Mesenchymal stem cell (in vitro differentiated cells and primary cell): ENCODE results near the gene ADGRG1.

Source experiments
- DNase-seq: peaks from one replicate; pipeline ENCODE4 v3.0.0-alpha.2; 2013
- H2AFZ ChIP-seq: one replicate; pipeline ENCODE4 v1.6.1; 2013; ENCODE audit warnings: low read depth, mild to moderate bottlenecking, control low read depth, inconsistent platforms, low read length, moderate library complexity
- H2AK5ac ChIP-seq: 2 replicates; pipeline ENCODE4 v1.6.1; 2013; ENCODE audit warnings: low read length, moderate library complexity, mild to moderate bottlenecking, inconsistent platforms; ENCODE audit not compliant: severe bottlenecking
- H2BK120ac ChIP-seq: one replicate; pipeline ENCODE4 v1.6.1; 2013; ENCODE audit warnings: low read depth, mild to moderate bottlenecking, inconsistent platforms, low read length, moderate library complexity
- H2BK12ac ChIP-seq, 2 experiments: one replicate each; pipeline ENCODE4 v1.6.1; 2013; ENCODE audit warnings: inconsistent platforms in 2 of 2, low read length in 2 of 2, mild to moderate bottlenecking in 2 of 2, moderate library complexity in 2 of 2, control low read depth in 1 of 2
- H2BK15ac ChIP-seq: one replicate; pipeline ENCODE4 v1.6.1; 2013; ENCODE audit warnings: mild to moderate bottlenecking, low read depth, inconsistent platforms; ENCODE audit not compliant: poor library complexity, severe bottlenecking
- H2BK5ac ChIP-seq: 2 replicates; pipeline ENCODE4 v1.6.1; 2013; ENCODE audit warnings: low read depth, mild to moderate bottlenecking, low read length, control low read depth, inconsistent platforms; ENCODE audit not compliant: poor library complexity, severe bottlenecking
- H3K14ac ChIP-seq, 2 experiments: one replicate each; pipeline ENCODE4 v1.6.1; 2013; ENCODE audit warnings: inconsistent platforms in 2 of 2, low read length in 2 of 2, control low read depth in 1 of 2, mild to moderate bottlenecking in 1 of 2, moderate library complexity in 1 of 2
- H3K18ac ChIP-seq, 2 experiments: one replicate each; pipeline ENCODE4 v1.6.1; 2013; ENCODE audit warnings: inconsistent platforms in 2 of 2, low read length in 2 of 2, control low read depth in 1 of 2, low read depth in 1 of 2, mild to moderate bottlenecking in 1 of 2
- H3K23ac ChIP-seq, 2 experiments: one replicate each; pipeline ENCODE4 v1.6.1; 2013; ENCODE audit warnings: inconsistent platforms in 2 of 2, low read length in 2 of 2, mild to moderate bottlenecking in 2 of 2, moderate library complexity in 2 of 2, control low read depth in 1 of 2
- H3K27ac ChIP-seq: 2 replicates; pipeline ENCODE4 v1.5.1; 2013; ENCODE audit warnings: mild to moderate bottlenecking, moderate library complexity, low read length, control low read depth, inconsistent platforms; ENCODE audit not compliant: poor library complexity, severe bottlenecking
- H3K27me3 ChIP-seq, 2 experiments: 2 replicates each; pipeline versions ENCODE4 v1.6.1 to v1.7.0; 2013; ENCODE audit warnings: low read length in 2 of 2, mild to moderate bottlenecking in 2 of 2, moderate library complexity in 2 of 2, control low read depth in 1 of 2, inconsistent platforms in 1 of 2; ENCODE audit not compliant: control insufficient read depth in 1 of 2, insufficient read depth in 1 of 2
- H3K36me3 ChIP-seq, 2 experiments: 2 replicates each; pipeline versions ENCODE4 v1.6.1 to v1.7.0; 2013; ENCODE audit warnings: low read length in 2 of 2, control low read depth in 1 of 2, inconsistent platforms in 1 of 2, low read depth in 1 of 2, mild to moderate bottlenecking in 1 of 2; ENCODE audit not compliant: insufficient read depth in 2 of 2, control insufficient read depth in 1 of 2
- H3K4ac ChIP-seq, 2 experiments: one replicate each; pipeline ENCODE4 v1.6.1; 2013; ENCODE audit warnings: inconsistent platforms in 2 of 2, low read length in 2 of 2, mild to moderate bottlenecking in 2 of 2, moderate library complexity in 2 of 2, control low read depth in 1 of 2, low read depth in 1 of 2
- H3K4me1 ChIP-seq: 2 replicates; pipeline ENCODE4 v1.6.1; 2013; ENCODE audit warnings: low read depth, low read length, control low read depth; ENCODE audit not compliant: control insufficient read depth, insufficient read depth
- H3K4me2 ChIP-seq: 2 replicates; pipeline ENCODE4 v1.6.1; 2013; ENCODE audit warnings: low read length, mild to moderate bottlenecking, inconsistent platforms; ENCODE audit not compliant: poor library complexity, severe bottlenecking
- H3K4me3 ChIP-seq, 2 experiments: 2 replicates each; pipeline versions ENCODE4 v1.5.1 to v1.7.0; 2013; ENCODE audit warnings: low read length in 2 of 2, mild to moderate bottlenecking in 2 of 2, control low read depth in 1 of 2, low read depth in 1 of 2; ENCODE audit not compliant: insufficient read depth in 1 of 2
- H3K79me1 ChIP-seq: replicated peaks from 2 replicates; pipeline ENCODE4 v1.6.1; 2013; ENCODE audit warnings: mild to moderate bottlenecking, control low read depth, low read length, inconsistent platforms; ENCODE audit not compliant: poor library complexity, severe bottlenecking
- H3K9ac ChIP-seq: 2 replicates; pipeline ENCODE4 v1.7.0; 2013; ENCODE audit warnings: mild to moderate bottlenecking, low read length, moderate library complexity
- H3K9me3 ChIP-seq: 2 replicates; pipeline ENCODE4 v1.7.0; 2013; ENCODE audit warnings: mild to moderate bottlenecking, low read length; ENCODE audit not compliant: control insufficient read depth
- H4K8ac ChIP-seq: one replicate; pipeline ENCODE4 v1.6.1; 2013; ENCODE audit warnings: inconsistent platforms, mild to moderate bottlenecking, low read length, moderate library complexity
- H4K91ac ChIP-seq: one replicate; pipeline ENCODE4 v1.6.1; 2013; ENCODE audit warnings: mild to moderate bottlenecking, low read length, inconsistent platforms
- WGBS: methylation state at CpG from one replicate; pipeline ENCODE4 v1.1.7; 2013; ENCODE audit warnings: mixed read lengths; 5-methylcytosine and 5-hydroxymethylcytosine counted together

The ADGRG1 gene

GRCh38 chr16:57667048-57667525 is 38.7 kb downstream of the ADGRG1 start:
- H3K36me3 ChIP-seq = peaks cover 3 to 39% of the 10 kb centered on the region in 2 experiments
- no peak overlapping the region for H2AK5ac ChIP-seq
- DNase-seq = no peak
- H2BK120ac ChIP-seq = no peak overlapping the region
- no peak overlapping the region for H3K9ac ChIP-seq
- peaks cover 19% of the 10 kb centered on the region for H3K4me1 ChIP-seq
- H3K23ac ChIP-seq = no peak overlapping the region
- no peak overlapping the region for H2BK15ac ChIP-seq
- no peak overlapping the region for H3K4me2 ChIP-seq
- no peaks in the 10 kb centered on the region for H3K79me1 ChIP-seq
- H3K27ac ChIP-seq = no peak overlapping the region
- H3K14ac ChIP-seq = no peak overlapping the region
- no peak overlapping the region for H2BK5ac ChIP-seq
- 85% methylated on average over 5 of the region's 5 CpGs for WGBS
- no peak overlapping the region for H2BK12ac ChIP-seq
- H3K27me3 ChIP-seq = peaks cover 0 to 19% of the 10 kb centered on the region in 2 experiments
- H2AFZ ChIP-seq = no peak overlapping the region
- no peak overlapping the region for H3K4me3 ChIP-seq
- H3K4ac ChIP-seq = no peak overlapping the region
- no peak overlapping the region for H4K8ac ChIP-seq
- no peaks in the 10 kb centered on the region for H3K9me3 ChIP-seq
- H3K18ac ChIP-seq = no peak overlapping the region
- H4K91ac ChIP-seq = no peak overlapping the region

GRCh38 chr16:57667526-57668262 is 39.3 kb downstream of the ADGRG1 start:
- H3K4ac ChIP-seq = no peak overlapping the region
- no peak overlapping the region for H3K4me2 ChIP-seq
- H3K36me3 ChIP-seq = peaks cover 3 to 33% of the 10 kb centered on the region in 2 experiments
- peaks cover 19% of the 10 kb centered on the region for H3K4me1 ChIP-seq
- no peak overlapping the region for H3K18ac ChIP-seq
- no peak overlapping the region for H2BK12ac ChIP-seq
- H3K23ac ChIP-seq = no peak overlapping the region
- WGBS = 70% methylated on average over 15 of the region's 17 CpGs
- peaks cover 1 to 25% of the 10 kb centered on the region in 2 experiments for H3K27me3 ChIP-seq
- DNase-seq = peak; percentile 59
- H3K79me1 ChIP-seq = no peaks in the 10 kb centered on the region
- no peak overlapping the region for H2AFZ ChIP-seq
- H2AK5ac ChIP-seq = no peak overlapping the region
- no peaks in the 10 kb centered on the region for H3K9me3 ChIP-seq
- H2BK15ac ChIP-seq = no peak overlapping the region
- H3K27ac ChIP-seq = no peak overlapping the region
- H3K14ac ChIP-seq = no peak overlapping the region
- H2BK120ac ChIP-seq = peak overlapping the region; percentile 23
- H3K4me3 ChIP-seq = no peak overlapping the region
- no peak overlapping the region for H2BK5ac ChIP-seq
- H3K9ac ChIP-seq = no peak overlapping the region
- H4K8ac ChIP-seq = peak overlapping the region; percentile 29
- no peak overlapping the region for H4K91ac ChIP-seq

- Histone ChIP-seq H3K4me3 (no peak within 1 kb of the TSS), H3K4me1 (peaks cover 19% of the 10 kb centered on the region), H3K9ac (no peak within 1 kb of the TSS), H3K79me1 (no peaks in the 10 kb centered on the region), H4K8ac (peak within 1 kb of the TSS; percentile 29), H2AFZ (no peak within 1 kb of the TSS), H3K23ac (no peak within 1 kb of the TSS), H3K14ac (peak within 1 kb of the TSS in 1 of 2 experiments; percentile 9), H2BK12ac (no peak within 1 kb of the TSS), H4K91ac (no peak within 1 kb of the TSS), H2BK15ac (no peak within 1 kb of the TSS), H2AK5ac (no peak within 1 kb of the TSS), H2BK120ac (peak within 1 kb of the TSS; percentile 23), H3K4ac (no peak within 1 kb of the TSS), H3K9me3 (no peaks in the 10 kb centered on the region), H3K27ac (no peak within 1 kb of the TSS), H3K27me3 (peaks cover 7 to 30% of the 10 kb centered on the region in 2 experiments), H3K4me2 (no peak within 1 kb of the TSS), H3K36me3 (peaks cover 3 to 29% of the 10 kb centered on the region in 2 experiments), H2BK5ac (no peak within 1 kb of the TSS), H3K18ac (no peak within 1 kb of the TSS)
- DNase-seq = no peak
- 90% methylated on average over 8 of the region's 11 CpGs for WGBS
Measured at GRCh38 chr16:57668263-57668571, 39.8 kb downstream of the ADGRG1 start, which contains the start of gene ADGRG3. TSS of gene ADGRG3 (plus strand) at chr16:57668306. CDS start at chr16:57668348, 42 bp downstream.

- H3K4me1 ChIP-seq = peaks cover 19% of the 10 kb centered on the region
- H2BK5ac ChIP-seq = no peak overlapping the region
- no peak overlapping the region for H4K91ac ChIP-seq
- H3K27ac ChIP-seq = no peak overlapping the region
- H3K79me1 ChIP-seq = no peaks in the 10 kb centered on the region
- H3K4ac ChIP-seq = no peak overlapping the region
- no peak overlapping the region for H3K4me3 ChIP-seq
- DNase-seq = no peak
- H4K8ac ChIP-seq = no peak overlapping the region
- no peak overlapping the region for H3K4me2 ChIP-seq
- WGBS = 92% methylated on average over 18 of the region's 20 CpGs
- no peak overlapping the region for H2AK5ac ChIP-seq
- H3K9ac ChIP-seq = no peak overlapping the region
- no peak overlapping the region for H2BK12ac ChIP-seq
- no peak overlapping the region for H2AFZ ChIP-seq
- no peak overlapping the region for H2BK15ac ChIP-seq
- no peak overlapping the region for H3K14ac ChIP-seq
- peaks cover 13 to 36% of the 10 kb centered on the region in 2 experiments for H3K27me3 ChIP-seq
- H2BK120ac ChIP-seq = no peak overlapping the region
- no peaks in the 10 kb centered on the region for H3K9me3 ChIP-seq
- no peak overlapping the region for H3K23ac ChIP-seq
- H3K36me3 ChIP-seq = peaks cover 3 to 23% of the 10 kb centered on the region in 2 experiments
- H3K18ac ChIP-seq = no peak overlapping the region
Measured at GRCh38 chr16:57668630-57669475, 40.4 kb downstream of the ADGRG1 start.
